CD4-positive, alpha-beta T cell (primary cell): ENCODE data around the gene NPBWR2. TPM values are rescaled to one million over a fixed set of nuclear protein-coding genes. Genes with fewer than 3 reads are reported as not detected.

ENCODE experiments used
- ATAC-seq: fragments of 200-7000 bp; cut with Tn5 transposase; one replicate; pipeline ENCODE4 v1.10.0; 2022; ENCODE audit warnings: mild to moderate bottlenecking; ENCODE audit not compliant: poor library complexity
- CTCF ChIA-PET: fragments of 350-600 bp; sonication (Branson Sonifier 250); formaldehyde crosslinking; loops from one replicate; lab custom pipeline; 2021; ENCODE audit warnings: antibody characterized with exemption, inconsistent platforms; lab: Charles Lee
- POLR2A ChIA-PET: fragments of 350-600 bp; sonication (Branson Sonifier 250); formaldehyde crosslinking; loops from one replicate; lab custom pipeline; 2021; ENCODE audit warnings: antibody characterized with exemption, inconsistent platforms; lab: Charles Lee
- DNase-seq, 14 experiments: peaks; one replicate each; pipeline ENCODE4 v3.0.0-alpha.2; 2013 to 2020; ENCODE audit warnings: mixed read lengths in 2 of 14
- H3K27ac ChIP-seq, 2 donors: one replicate each; pipeline versions ENCODE4 v1.5.1 to v1.7.0; 2013; ENCODE audit warnings: low read length in 2 of 2, low read depth in 1 of 2, mild to moderate bottlenecking in 1 of 2
- H3K27me3 ChIP-seq, 2 experiments: 1 replicate in 1 of 2; 2 replicates in 1 of 2; pipeline versions ENCODE4 v1.6.1 to v1.7.0; 2013; ENCODE audit warnings: low read length in 2 of 2, control low read depth in 1 of 2, mild to moderate bottlenecking in 1 of 2, moderate library complexity in 1 of 2; ENCODE audit not compliant: insufficient read depth in 2 of 2, control insufficient read depth in 1 of 2
- H3K36me3 ChIP-seq: one replicate; pipeline ENCODE4 v1.6.1; 2013; ENCODE audit warnings: low read length, control low read depth; ENCODE audit not compliant: insufficient read depth
- H3K4me1 ChIP-seq: one replicate; pipeline ENCODE4 v1.6.1; 2013; ENCODE audit warnings: low read length, control low read depth; ENCODE audit not compliant: insufficient read depth
- H3K4me3 ChIP-seq: one replicate; pipeline ENCODE4 v1.5.1; 2013; ENCODE audit warnings: mild to moderate bottlenecking, low read length, moderate library complexity
- H3K9me3 ChIP-seq, 2 experiments: 1 replicate in 1 of 2; 2 replicates in 1 of 2; pipeline versions ENCODE4 v1.6.1 to v1.7.0; 2013; ENCODE audit warnings: low read length in 2 of 2, mild to moderate bottlenecking in 2 of 2, control low read depth in 1 of 2, moderate library complexity in 1 of 2; ENCODE audit not compliant: control insufficient read depth in 1 of 2, insufficient read depth in 1 of 2
- H3K27ac Mint-ChIP-seq: one replicate; pipeline ENCODE4 v1.8.0; 2020; ENCODE audit warnings: mixed read lengths
- H3K27me3 Mint-ChIP-seq: one replicate; pipeline ENCODE4 v1.8.0; 2021; ENCODE audit warnings: mixed read lengths
- H3K36me3 Mint-ChIP-seq: one replicate; pipeline ENCODE4 v1.8.0; 2021; ENCODE audit warnings: low read depth, mixed read lengths
- H3K4me1 Mint-ChIP-seq: one replicate; pipeline ENCODE4 v1.8.0; 2021; ENCODE audit warnings: low read depth, mixed read lengths
- H3K4me3 Mint-ChIP-seq: one replicate; pipeline ENCODE4 v1.8.0; 2020; ENCODE audit warnings: mild to moderate bottlenecking, mixed read lengths
- H3K9me3 Mint-ChIP-seq: one replicate; pipeline ENCODE4 v1.8.0; 2020; ENCODE audit warnings: mixed read lengths
- intact Hi-C, 2 experiments: fragments of 100-400 bp; cut with DNase I in 1 of 2; cut with micrococcal nuclease in 1 of 2; formaldehyde crosslinking; loops; one replicate each; pipeline versions ENCODE4 v1.15.1 to v1.9.0; 2023 to 2025; cut with DNase I, micrococcal nuclease
- total RNA-seq, 174 experiments: library from RNA in 2 of 174; stranded (reverse) in 2 of 174; gene quantifications; one replicate each; pipeline ENCODE4 v1.2.3 and lab custom pipeline; 2021 to 2026
- TF ChIP-seq, protein P1 (sequence below): fragments of 200-600 bp; IDR thresholded peaks from one replicate; pipeline ENCODE4 v1.8.0; 2022; ENCODE audit warnings: antibody characterized with exemption, mild to moderate bottlenecking

The NPBWR2 gene
- total RNA-seq, 2 experiments from 2014 or later, result 0.38 to 0.47 TPM

DNA sequence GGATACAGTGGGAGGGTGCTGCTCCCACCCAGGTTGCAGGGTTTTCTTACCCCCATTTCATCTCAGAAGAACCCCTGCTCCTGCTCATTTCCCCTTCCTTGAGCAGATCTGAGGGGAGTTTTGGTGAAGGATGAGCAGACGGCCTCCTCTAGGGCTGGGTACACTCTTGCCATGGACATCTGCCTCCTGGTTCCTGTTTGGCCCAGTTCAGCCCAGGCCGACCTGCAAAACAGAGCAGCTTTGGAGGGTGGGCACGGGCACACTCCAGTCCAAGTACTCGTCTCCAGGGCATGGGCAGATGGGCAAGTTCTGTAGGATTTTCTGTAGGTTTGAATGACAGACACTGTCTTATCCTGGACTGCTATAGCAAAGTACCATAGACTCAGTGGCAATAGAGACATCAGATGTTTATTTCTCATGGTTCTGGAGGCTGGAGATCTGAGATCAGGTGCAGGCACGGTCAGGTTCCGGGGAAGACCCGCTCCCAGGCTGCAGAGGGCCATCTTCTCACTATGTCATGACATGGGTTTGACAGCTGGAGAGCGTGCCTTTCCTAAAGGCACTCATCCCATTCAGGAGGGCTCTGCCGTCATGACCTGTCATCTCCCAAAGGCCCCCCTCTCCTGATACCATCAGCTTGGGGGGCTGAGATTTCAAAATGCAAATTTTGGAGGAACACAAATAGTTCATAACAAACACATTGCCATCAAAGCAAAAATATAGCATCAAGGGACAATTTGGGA, 6.2 kb downstream of the NPBWR2 start:
- ATAC-seq, result no peak
- Histone ChIP-seq H3K27ac (no peak overlapping the region), H3K4me1 (peaks cover 28% of the 10 kb centered on the region), H3K4me3 (no peak overlapping the region), H3K9me3 (no peaks in the 10 kb centered on the region), H3K27me3 (peaks cover 23 to 24% of the 10 kb centered on the region in 2 experiments), H3K36me3 (peaks cover 6% of the 10 kb centered on the region)
- POLR2A ChIA-PET, result interaction anchor here (1.2 kb wide), 1 partner anchor 580 kb away, joined by 4 read pairs; the partner anchor contains the start of gene PPDPF
- peak overlapping the region; percentile 90 for H3K27ac Mint-ChIP-seq
- H3K4me1 Mint-ChIP-seq, result peaks cover 24% of the 10 kb centered on the region
- intact Hi-C loops, result no loop called here
- peaks cover 26% of the 10 kb centered on the region for H3K27me3 Mint-ChIP-seq
- peak overlapping the region; percentile 36 for H3K4me3 Mint-ChIP-seq
- no peaks in the 10 kb centered on the region for H3K9me3 Mint-ChIP-seq
- H3K36me3 Mint-ChIP-seq, result peaks cover 5% of the 10 kb centered on the region
- no peak for DNase-seq
- TF ChIP-seq, protein P1, sequence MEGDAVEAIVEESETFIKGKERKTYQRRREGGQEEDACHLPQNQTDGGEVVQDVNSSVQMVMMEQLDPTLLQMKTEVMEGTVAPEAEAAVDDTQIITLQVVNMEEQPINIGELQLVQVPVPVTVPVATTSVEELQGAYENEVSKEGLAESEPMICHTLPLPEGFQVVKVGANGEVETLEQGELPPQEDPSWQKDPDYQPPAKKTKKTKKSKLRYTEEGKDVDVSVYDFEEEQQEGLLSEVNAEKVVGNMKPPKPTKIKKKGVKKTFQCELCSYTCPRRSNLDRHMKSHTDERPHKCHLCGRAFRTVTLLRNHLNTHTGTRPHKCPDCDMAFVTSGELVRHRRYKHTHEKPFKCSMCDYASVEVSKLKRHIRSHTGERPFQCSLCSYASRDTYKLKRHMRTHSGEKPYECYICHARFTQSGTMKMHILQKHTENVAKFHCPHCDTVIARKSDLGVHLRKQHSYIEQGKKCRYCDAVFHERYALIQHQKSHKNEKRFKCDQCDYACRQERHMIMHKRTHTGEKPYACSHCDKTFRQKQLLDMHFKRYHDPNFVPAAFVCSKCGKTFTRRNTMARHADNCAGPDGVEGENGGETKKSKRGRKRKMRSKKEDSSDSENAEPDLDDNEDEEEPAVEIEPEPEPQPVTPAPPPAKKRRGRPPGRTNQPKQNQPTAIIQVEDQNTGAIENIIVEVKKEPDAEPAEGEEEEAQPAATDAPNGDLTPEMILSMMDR, result no peak
- CTCF ChIA-PET, result interaction anchor here (1.6 kb wide), 1 partner anchor 18 kb away, joined by 6 read pairs; no protein-coding TSS in a partner anchor

DNA sequence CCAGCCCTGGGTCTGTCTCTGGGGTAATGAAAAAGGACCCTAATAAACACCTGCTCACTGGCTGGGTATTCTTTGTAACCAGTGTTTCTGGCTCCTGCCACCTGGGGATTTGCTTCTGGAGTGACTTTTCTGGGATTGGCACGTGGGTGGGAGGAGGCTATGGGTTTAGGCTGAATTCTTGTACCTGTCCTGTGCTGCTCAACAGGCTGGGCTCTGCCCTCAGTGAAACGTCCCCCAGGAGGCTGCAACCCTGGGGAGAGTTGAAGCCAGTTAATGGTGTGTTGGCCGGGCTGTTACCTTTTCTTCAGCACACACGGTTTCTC, 6.8 kb downstream of the NPBWR2 start:
- peaks cover 5% of the 10 kb centered on the region for H3K36me3 Mint-ChIP-seq
- Histone ChIP-seq H3K27ac (no peak overlapping the region), H3K4me3 (no peak overlapping the region), H3K4me1 (peaks cover 31% of the 10 kb centered on the region), H3K9me3 (no peaks in the 10 kb centered on the region), H3K36me3 (peaks cover 6% of the 10 kb centered on the region), H3K27me3 (peaks cover 23 to 24% of the 10 kb centered on the region in 2 experiments)
- peak overlapping the region; percentile 68 for H3K4me3 Mint-ChIP-seq
- H3K27ac Mint-ChIP-seq, result peak overlapping the region; percentile 90
- ATAC-seq (peak; percentile 8), DNase-seq (no peak)
- no peaks in the 10 kb centered on the region for H3K9me3 Mint-ChIP-seq
- CTCF ChIA-PET, result interaction anchor here (0.8 to 1.7 kb wide), 2 partner anchors 17 to 62 kb away, joined by 3 to 4 read pairs; no protein-coding TSS in a partner anchor
- POLR2A ChIA-PET, result interaction anchor here (1.2 kb wide), 1 partner anchor 580 kb away, joined by 4 read pairs; the partner anchor contains the start of gene PPDPF
- peaks cover 26% of the 10 kb centered on the region for H3K27me3 Mint-ChIP-seq
- TF ChIP-seq, protein P1, result no peak
- intact Hi-C loops, result no loop called here
- H3K4me1 Mint-ChIP-seq, result peaks cover 24% of the 10 kb centered on the region

DNA sequence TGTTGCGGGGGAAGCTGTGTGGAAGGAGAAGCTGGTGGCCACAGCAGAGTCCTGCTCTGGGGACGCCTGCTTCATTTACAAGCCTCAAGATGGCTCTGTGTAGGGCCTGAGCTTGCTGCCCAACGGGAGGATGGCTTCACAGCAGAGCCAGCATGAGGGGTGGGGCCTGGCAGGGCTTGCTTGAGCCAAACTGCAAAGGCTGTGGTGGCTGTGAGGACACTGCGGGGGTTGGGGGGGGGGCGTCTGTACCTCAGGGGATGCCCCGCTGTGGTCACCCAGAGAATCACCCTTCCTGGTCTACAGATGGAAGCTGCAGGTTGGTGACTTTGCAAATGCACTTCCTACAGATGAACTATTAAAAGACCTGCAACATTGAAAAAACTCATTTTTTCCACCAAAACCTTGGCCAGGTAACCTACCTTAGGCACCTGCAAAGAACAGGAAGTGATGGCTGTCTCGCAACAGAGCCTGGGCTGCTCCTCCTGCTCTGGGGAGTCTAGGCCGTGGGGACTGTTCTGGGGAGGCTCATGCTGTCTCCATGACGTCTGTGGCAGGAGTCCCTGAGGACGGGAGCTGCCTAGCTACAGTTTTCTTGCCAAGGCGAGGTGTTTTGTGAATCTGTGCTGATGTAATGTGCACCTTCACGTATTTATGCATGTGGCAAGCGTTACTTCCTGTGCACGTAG, 7.3 kb downstream of the NPBWR2 start:
- POLR2A ChIA-PET, result interaction anchor here (1.2 kb wide), 2 partner anchors 16 to 579 kb away, joined by 4 to 7 read pairs; partner anchors contain the start of genes LKAAEAR1 and PPDPF
- H3K27me3 Mint-ChIP-seq, result peaks cover 26% of the 10 kb centered on the region
- peaks cover 24% of the 10 kb centered on the region for H3K4me1 Mint-ChIP-seq
- ATAC-seq (peak; percentile 91), DNase-seq (peak in 4 of 14 experiments; percentile 28 to 85 (median 46))
- peak overlapping the region; percentile 68 for H3K4me3 Mint-ChIP-seq
- Histone ChIP-seq H3K9me3 (no peaks in the 10 kb centered on the region), H3K27me3 (peaks cover 23 to 24% of the 10 kb centered on the region in 2 experiments), H3K36me3 (peaks cover 6% of the 10 kb centered on the region), H3K4me1 (peaks cover 31% of the 10 kb centered on the region), H3K27ac (no peak overlapping the region), H3K4me3 (no peak overlapping the region)
- H3K9me3 Mint-ChIP-seq, result no peaks in the 10 kb centered on the region
- CTCF ChIA-PET, result interaction anchor here (0.8 to 1.7 kb wide), 3 partner anchors 17 to 62 kb away, joined by 3 to 4 read pairs (median 4); no protein-coding TSS in a partner anchor
- peak overlapping the region; percentile 90 for H3K27ac Mint-ChIP-seq
- TF ChIP-seq, protein P1, result no peak
- peaks cover 5% of the 10 kb centered on the region for H3K36me3 Mint-ChIP-seq
- intact Hi-C loops, result no loop called here
